Neural progenitor cell (in vitro differentiated cells): ENCODE results near the gene MAD2L1BP.

ENCODE experiments used
- EZH2 ChIP-seq: fragments of 200-600 bp; sonication (generic); IDR thresholded peaks from 2 replicates; pipeline ENCODE4 v1.6.1; 2017; ENCODE audit warnings: antibody characterized with exemption, mild to moderate bottlenecking, moderate library complexity
- EZH2phosphoT487 ChIP-seq: fragments of 200-600 bp; sonication (generic); IDR thresholded peaks from 2 replicates; pipeline ENCODE4 v1.6.1; 2017; ENCODE audit warnings: antibody characterized with exemption
- TF ChIP-seq, protein P1 (sequence below): fragments of 200-600 bp; sonication (generic); IDR thresholded peaks from 2 replicates; pipeline ENCODE4 v1.5.1; 2017; ENCODE audit warnings: antibody characterized with exemption, mild to moderate bottlenecking

DNA sequence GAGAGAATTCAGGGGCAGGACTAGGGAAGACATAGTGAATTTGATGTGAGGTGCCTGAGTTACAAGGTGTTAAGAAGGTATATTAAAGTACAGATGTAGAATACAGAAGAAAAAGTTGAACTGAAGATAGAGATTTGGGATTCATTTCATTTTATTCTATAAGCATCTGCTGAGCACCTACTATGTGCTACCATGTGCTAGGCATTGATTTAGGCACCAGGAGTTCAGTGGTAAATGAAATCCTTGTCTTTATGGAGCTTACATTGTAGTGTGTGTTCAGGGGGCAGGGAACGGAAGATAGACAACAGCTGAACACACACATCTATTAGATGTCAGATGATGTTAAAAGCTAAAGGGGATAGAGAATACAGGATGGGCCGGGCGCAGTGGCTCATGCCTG is 12.0 kb downstream of the MAD2L1BP start:
- TF ChIP-seq, protein P1, sequence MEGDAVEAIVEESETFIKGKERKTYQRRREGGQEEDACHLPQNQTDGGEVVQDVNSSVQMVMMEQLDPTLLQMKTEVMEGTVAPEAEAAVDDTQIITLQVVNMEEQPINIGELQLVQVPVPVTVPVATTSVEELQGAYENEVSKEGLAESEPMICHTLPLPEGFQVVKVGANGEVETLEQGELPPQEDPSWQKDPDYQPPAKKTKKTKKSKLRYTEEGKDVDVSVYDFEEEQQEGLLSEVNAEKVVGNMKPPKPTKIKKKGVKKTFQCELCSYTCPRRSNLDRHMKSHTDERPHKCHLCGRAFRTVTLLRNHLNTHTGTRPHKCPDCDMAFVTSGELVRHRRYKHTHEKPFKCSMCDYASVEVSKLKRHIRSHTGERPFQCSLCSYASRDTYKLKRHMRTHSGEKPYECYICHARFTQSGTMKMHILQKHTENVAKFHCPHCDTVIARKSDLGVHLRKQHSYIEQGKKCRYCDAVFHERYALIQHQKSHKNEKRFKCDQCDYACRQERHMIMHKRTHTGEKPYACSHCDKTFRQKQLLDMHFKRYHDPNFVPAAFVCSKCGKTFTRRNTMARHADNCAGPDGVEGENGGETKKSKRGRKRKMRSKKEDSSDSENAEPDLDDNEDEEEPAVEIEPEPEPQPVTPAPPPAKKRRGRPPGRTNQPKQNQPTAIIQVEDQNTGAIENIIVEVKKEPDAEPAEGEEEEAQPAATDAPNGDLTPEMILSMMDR, result no peak
- no peak for TF ChIP-seq EZH2
- TF ChIP-seq EZH2phosphoT487, result no peak
